Activated CD4-positive, alpha-beta T cell treated with anti-CD3 and anti-CD28 coated beads for 4 hours (primary cell): ENCODE measurements around the gene ATP11B.

Experiments used
- DNase-seq, 2 donors: peaks; one replicate each; pipeline ENCODE4 v3.0.0-alpha.2; 2020

Gene ATP11B

GRCh38 chr3:182792901-182793662, at the start of gene ATP11B:
Gene ATP11B, plus strand, starts transcription at chr3:182793504. Its CDS starts 256 bp downstream, at chr3:182793760.
- peak; percentile 73 to 79 for DNase-seq

DNA sequence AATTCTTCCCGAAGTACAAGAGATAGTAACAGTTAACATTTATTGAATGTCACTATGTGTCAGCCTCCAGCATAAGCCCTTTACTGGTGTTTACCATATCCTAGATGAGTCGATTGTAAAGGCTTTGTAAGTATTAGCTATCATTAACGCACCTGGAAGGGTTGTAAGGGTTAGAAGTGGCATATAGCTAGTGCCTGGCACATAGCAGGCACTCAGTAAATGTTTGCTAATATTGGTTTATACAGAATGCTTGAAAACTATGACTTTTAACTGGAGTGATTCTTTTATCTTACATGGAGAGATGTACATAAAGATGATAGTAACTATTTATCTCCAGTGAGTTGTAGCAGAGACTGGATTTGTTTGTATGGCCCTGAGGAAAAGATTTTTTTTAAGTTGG, 46.3 kb upstream of the ATP11B start:
- DNase-seq, result no peak

GRCh38 chr3:182755308-182755707, 38.0 kb upstream of the ATP11B start:
- DNase-seq, result no peak

DNA sequence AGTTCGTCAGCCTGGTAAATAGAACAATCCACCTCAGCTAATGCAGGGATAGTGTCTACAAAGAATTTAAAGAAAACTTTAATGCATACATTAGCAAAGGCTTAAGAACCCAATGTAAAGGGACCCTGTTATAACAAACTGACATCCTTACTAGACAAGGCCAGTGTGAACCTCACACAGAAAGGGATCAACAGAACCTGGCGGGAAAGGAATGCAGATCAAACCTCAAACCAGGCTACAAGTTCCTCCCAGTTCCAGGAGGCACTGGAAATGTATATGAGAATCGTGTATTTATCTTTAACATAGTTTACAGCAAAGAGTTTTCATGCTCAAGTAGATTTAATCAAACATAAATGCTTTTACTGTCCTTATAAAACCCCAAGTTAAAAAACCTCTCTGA, 37.6 kb upstream of the ATP11B start:
- DNase-seq, result no peak

GRCh38 chr3:182760576-182761164, 32.6 kb upstream of the ATP11B start:
- DNase-seq, result no peak

DNA sequence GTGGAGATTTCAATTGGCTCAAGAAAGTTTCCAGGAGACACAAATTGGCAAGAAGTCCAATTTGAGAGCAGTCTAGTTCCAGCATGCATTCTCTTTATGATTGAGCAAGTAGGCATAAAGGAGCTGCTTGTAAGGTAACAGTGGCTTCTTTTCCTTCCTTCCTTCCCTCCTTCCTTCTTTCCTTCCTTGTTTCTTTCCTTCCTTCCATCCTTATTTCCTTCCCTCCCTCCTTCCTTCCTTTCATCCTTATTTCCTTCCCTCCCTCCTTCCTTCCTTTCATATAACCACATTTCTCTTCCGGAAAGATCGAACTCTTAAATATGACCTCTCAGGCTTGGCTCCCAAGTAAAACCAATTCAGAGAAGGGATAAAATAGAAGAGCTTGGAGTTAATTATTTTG, 29.4 kb upstream of the ATP11B start:
- no peak for DNase-seq

- no peak for DNase-seq
Measured at GRCh38 chr3:182765287-182765686, 28.0 kb upstream of the ATP11B start.

DNA sequence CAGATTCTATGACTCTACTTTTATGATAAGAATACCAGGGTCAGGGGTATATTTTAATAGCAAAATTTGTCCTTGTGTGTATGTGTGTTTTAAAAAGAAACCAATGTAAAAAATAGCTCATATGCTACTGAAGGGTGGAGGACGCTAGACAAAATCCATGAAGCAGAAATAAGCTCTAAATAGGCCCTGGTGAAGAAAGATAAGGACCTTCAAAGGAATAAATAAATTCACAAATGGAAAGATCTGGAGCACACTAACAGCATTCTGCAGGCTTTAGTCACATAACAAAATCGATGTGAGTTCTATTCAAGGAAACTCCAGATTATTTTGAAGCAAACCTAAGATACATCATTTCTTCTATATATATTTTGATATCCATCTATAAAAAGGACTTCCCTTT, 27.2 kb upstream of the ATP11B start:
- no peak for DNase-seq

GRCh38 chr3:182768413-182768812, 24.9 kb upstream of the ATP11B start:
- no peak for DNase-seq

DNA sequence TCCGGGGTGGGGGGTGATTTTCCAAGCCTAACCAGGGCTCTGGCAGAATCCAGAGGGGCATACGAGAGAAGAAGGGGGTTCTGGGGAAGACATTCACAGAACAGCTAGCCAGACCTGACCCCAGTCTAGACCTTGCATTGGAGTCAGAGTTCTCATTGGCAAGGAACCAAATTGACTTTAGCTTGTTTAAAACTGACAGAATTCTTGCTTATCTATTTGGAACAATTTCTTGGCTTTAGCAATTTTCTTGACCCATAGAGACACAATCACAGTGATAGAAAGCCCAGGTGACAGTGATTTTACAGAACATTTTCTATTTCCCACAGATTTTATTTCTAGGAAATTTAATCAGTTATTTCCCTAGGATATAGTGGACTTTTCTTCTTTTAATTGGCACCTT, 23.6 kb upstream of the ATP11B start:
- DNase-seq, result no peak

GRCh38 chr3:182782149-182782548, 11.2 kb upstream of the ATP11B start:
- no peak for DNase-seq

DNA sequence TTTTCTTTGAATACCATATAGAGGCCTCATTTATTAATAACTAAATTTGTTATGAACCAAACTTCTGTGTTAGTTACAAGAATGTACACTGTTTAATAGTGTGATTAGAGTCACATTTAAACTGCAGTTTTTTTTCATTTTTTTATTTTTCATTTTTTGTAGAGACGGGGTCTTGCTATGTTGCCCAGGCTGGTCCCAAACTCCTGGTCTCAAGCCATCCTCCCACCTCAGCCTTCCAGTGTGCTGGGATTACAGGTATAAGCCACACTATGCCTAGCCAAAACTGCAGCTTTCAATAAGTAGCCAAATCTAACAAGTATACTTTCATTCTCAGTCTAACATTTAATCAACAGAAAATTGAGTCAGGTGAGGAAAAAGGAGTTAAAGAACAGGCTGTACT, 10.2 kb upstream of the ATP11B start:
- no peak for DNase-seq

DNA sequence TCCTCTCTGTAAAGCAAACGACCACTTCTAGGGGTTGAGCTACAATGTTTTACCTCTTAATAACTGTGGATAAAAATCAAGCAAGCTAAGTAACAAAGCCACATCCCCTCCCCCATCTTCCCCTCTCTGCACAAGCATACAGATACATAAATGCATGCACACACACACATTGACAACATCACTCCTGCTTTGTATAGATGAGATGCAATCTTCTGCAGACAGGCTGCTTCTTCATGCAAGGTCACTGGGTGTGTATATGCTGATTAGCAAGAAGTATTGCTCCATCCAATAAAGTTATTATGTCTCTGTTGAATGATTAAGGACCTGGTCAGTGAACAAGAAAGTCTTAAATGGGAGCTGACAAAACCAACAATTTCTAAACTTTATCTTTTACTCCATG, 8.8 kb upstream of the ATP11B start:
- no peak for DNase-seq

DNA sequence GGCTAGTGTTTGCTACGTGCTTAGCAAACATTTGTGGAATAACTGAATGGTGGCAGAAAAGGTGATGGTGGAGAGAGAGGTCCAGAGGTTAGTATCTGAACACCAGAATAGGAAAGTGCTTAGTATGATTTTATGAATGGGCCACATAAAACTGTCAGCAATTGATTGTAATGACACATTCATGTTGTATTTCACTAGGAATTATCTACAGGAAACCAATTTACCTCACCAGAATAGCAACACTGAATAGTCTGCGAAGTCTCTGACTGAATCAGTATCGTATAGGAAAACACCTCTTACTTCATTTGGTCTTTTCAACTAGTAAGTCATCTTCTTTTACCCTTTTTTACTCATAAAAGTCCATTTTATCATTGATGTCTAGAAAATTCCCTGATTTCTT, 8.2 kb upstream of the ATP11B start:
- DNase-seq, result no peak

DNA sequence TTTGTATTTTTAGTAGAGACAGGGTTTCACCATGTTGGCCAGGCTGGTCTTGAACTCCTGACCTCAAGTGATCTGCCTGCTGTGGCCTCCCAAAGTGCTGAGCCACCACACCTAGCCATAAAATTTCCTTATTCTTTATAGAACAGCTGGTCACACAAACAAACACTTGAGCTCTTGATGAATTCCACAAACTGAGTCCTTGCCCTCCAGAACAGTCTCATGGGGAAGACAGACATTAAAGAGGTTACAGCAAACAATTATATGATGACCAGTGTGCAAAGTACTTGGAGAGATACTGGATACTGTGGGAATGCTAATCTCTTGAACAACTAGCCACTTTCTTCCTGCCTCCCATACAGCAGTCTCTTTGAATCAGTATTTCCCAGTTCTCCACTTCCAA, 7.5 kb upstream of the ATP11B start:
- DNase-seq, result no peak

GRCh38 chr3:182786564-182787196, 6.6 kb upstream of the ATP11B start:
- no peak for DNase-seq

- no peak for DNase-seq
Measured at GRCh38 chr3:182787302-182788036, 5.8 kb upstream of the ATP11B start.

GRCh38 chr3:182789371-182789770, 3.9 kb upstream of the ATP11B start:
- DNase-seq, result no peak

DNA sequence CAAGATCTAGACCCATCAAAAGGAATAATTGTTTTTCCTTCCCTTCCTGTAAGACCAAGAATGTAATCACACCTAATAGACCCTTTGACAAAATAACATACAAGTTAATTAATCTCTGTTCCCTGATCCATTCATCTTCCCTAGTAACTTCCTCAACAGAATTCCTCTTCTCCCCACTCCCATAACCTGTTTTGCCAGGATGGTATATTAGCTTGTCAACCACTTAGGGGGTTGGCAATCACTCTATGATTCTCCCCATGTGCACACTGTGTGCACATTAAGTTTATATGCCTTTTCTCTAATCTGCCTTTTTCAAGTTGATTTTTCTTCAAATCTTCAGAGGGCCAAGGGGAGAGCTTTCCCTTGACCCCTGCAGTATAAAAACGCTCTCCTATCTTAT, 2.7 kb upstream of the ATP11B start:
- no peak for DNase-seq

GRCh38 chr3:182793663-182794454, 555 bp downstream of the ATP11B start:
- DNase-seq, result peak; percentile 49 to 61

DNA sequence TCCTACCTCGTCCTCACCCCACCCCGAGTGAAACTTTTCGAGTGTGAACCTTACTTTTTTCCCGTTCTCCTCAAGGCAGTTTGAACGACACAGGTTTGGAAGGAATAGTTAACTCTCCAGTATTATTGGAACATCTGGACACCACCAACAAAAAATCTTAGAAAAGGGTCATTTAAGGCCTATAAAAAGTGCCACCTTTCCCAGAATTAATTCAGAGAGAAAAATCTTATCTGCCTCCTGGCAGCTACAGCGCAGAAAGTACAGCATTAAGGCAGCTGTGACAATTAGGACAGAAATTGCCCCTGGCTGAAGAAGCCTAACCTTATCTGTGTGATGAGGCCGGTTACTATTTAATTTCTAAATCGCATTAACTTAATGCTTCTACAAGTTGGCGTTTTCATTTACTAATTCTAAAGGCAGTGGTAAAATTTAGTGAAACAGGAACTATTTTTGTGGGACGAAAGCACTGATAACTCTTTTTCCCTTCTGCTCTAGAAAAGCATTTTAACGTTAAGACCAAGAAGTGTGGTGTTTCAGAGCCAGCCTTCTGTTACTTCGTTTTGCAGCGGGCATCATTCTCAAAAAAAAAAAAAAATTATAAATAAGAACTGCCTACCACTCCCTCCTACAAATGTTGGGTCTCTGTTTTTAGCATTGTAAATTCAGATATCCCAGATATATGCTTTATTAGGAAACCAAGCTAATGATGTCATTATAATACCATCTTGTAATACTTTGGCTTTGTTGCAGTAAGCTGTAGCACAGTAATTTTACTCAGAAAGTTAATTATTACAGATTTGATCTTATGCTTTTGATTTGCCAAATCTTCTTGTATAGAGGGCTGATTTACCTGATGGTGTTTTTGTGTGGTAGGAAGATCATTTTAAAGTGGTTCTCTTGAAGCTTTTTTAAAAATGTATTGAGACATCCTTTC, 1.4 kb downstream of the ATP11B start:
- no peak for DNase-seq

GRCh38 chr3:182795389-182795782, 2.1 kb downstream of the ATP11B start:
- peak; percentile 20 to 33 for DNase-seq
